Neural progenitor cell (in vitro differentiated cells): ENCODE measurements around the gene KRT80.

Source experiments
- EZH2 ChIP-seq: fragments of 200-600 bp; sonication (generic); IDR thresholded peaks from 2 replicates; pipeline ENCODE4 v1.6.1; 2017; ENCODE audit warnings: antibody characterized with exemption, mild to moderate bottlenecking, moderate library complexity
- TF ChIP-seq, protein P1 (sequence below): fragments of 200-600 bp; sonication (generic); IDR thresholded peaks from 2 replicates; pipeline ENCODE4 v1.5.1; 2017; ENCODE audit warnings: antibody characterized with exemption, mild to moderate bottlenecking

DNA sequence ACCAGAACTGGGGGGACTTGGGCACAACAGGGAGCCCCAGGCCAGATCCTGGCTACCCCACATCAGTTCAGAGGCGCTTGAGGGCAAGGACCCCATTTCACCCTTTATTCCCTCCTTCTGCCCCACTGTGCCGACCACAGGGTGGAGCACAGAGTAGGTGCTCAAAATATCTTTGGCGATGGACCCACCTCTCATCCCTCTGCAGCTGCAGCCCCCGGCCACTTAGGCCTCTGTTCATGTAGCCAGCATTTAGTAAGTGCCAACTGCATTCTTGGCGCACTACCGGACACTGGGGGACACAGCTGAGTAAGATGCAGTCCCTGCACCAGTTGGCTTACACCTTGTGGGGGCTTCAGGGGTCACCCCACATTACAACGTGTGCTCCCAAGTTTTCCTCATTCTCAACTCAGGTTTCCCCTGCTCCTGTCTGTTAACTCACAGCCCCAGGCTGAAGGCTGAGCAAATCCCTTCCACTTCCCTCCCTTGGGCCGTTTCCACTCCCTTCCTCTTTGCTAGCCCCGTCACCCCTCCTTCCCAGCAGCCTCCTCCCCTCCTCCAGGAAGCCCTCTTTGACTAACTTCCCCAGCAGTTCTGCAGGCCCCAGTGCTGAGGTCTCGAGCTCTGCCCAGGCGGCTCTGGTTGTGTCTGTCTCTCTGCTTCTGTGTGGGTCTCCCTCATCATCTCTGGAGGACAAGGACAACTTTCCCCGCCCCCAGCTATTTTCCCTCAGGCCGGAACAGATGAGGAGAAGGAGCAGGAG is 26.5 kb downstream of the KRT80 start:
- TF ChIP-seq, protein P1, sequence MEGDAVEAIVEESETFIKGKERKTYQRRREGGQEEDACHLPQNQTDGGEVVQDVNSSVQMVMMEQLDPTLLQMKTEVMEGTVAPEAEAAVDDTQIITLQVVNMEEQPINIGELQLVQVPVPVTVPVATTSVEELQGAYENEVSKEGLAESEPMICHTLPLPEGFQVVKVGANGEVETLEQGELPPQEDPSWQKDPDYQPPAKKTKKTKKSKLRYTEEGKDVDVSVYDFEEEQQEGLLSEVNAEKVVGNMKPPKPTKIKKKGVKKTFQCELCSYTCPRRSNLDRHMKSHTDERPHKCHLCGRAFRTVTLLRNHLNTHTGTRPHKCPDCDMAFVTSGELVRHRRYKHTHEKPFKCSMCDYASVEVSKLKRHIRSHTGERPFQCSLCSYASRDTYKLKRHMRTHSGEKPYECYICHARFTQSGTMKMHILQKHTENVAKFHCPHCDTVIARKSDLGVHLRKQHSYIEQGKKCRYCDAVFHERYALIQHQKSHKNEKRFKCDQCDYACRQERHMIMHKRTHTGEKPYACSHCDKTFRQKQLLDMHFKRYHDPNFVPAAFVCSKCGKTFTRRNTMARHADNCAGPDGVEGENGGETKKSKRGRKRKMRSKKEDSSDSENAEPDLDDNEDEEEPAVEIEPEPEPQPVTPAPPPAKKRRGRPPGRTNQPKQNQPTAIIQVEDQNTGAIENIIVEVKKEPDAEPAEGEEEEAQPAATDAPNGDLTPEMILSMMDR = no peak
- no peak for TF ChIP-seq EZH2
